ENCODE results near the gene CENPB. TPM values are rescaled to one million over a fixed set of nuclear protein-coding genes. Genes with fewer than 3 reads are reported as not detected.
"Not testable (repeated sequence)": the region's sequence is repeated elsewhere in the genome, so short reads cannot be mapped to it uniquely, and the experiment has no call there.

The CENPB gene, protein sequence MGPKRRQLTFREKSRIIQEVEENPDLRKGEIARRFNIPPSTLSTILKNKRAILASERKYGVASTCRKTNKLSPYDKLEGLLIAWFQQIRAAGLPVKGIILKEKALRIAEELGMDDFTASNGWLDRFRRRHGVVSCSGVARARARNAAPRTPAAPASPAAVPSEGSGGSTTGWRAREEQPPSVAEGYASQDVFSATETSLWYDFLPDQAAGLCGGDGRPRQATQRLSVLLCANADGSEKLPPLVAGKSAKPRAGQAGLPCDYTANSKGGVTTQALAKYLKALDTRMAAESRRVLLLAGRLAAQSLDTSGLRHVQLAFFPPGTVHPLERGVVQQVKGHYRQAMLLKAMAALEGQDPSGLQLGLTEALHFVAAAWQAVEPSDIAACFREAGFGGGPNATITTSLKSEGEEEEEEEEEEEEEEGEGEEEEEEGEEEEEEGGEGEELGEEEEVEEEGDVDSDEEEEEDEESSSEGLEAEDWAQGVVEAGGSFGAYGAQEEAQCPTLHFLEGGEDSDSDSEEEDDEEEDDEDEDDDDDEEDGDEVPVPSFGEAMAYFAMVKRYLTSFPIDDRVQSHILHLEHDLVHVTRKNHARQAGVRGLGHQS
- 38.0 TPM for polyA plus RNA-seq (2013, experiment 1 of 2)
- polyA plus RNA-seq (2013, experiment 2 of 2), result 38.0 TPM

DNA sequence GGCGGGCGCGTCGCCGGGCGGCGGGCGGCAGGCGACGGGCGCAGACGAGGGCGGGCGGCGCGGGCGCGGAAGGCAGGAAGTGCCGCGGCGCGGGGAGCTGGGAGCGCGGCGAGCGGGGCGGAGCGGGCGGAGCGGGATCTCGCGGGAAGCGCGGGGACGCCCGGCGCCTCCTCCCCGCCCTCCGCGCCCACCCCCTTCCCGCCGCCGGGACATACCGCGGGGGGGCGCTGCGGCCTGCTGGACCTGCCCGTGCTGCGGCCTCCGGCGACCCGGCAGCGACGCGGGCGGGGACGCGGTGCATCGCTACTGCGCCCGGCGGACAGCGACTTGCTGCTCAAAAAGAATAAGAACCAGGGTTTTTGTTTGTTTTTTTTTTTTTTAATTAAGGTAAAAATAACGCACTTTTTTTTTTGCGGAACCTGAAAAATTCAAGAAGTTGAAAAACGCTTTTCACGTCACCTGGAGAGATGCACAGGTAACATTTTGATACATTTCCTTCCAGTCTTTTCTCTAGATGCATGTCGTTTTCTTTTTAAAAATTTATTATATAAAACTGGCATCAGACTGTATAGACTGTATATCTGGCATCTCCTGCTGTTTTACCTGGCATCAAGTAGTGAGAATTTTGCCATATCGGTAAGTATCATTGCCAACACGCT, at the start of gene CENPB:
Gene CENPB (minus strand): TSS at position 76 of the 659 bp plus-strand sequence. CDS start 257 bp downstream, outside the sequence.
- H3K4me3 ChIP-seq (ENCODE audit: insufficient read depth in 1 of 2, low read depth in 1 of 2, low read length in 2 of 2), result peak within 1 kb of the TSS; percentile 56 to 88
- H2BK120ac ChIP-seq (ENCODE audit: low read depth, low read length), result peak within 1 kb of the TSS; percentile 94
- H3K18ac ChIP-seq (ENCODE audit: low read depth in 1 of 2, low read length in 2 of 2), result peak within 1 kb of the TSS; percentile 10 to 93
- peak within 1 kb of the TSS in 1 of 2 experiments; percentile 61 for H2BK12ac ChIP-seq (ENCODE audit: low read length in 2 of 2)
- no peaks in the 10 kb centered on the region for H3K9me3 ChIP-seq (ENCODE audit: control insufficient read depth, low read length)
- peak within 1 kb of the TSS in 1 of 2 experiments; percentile 61 for H3K23ac ChIP-seq (ENCODE audit: low read length in 2 of 2)
- peak within 1 kb of the TSS; percentile 64 to 86 for H3K4ac ChIP-seq (ENCODE audit: low read depth in 1 of 2, low read length in 2 of 2)
- H3K9ac ChIP-seq (ENCODE audit: low read length), result peak within 1 kb of the TSS; percentile 87
- H3K36me3 ChIP-seq (ENCODE audit: control insufficient read depth in 1 of 2, insufficient read depth in 2 of 2, low read depth in 1 of 2, low read length in 2 of 2), result peaks cover 23 to 26% of the 10 kb centered on the region in 2 experiments
- DNase-seq, result peak; percentile 84
- H3K27me3 ChIP-seq (ENCODE audit: control insufficient read depth in 1 of 2, insufficient read depth in 1 of 2, low read length in 2 of 2), result no peaks in the 10 kb centered on the region
- H2BK15ac ChIP-seq (ENCODE audit: low read depth, poor library complexity, severe bottlenecking), result no peak within 1 kb of the TSS
- no peak within 1 kb of the TSS for H3K27ac ChIP-seq (ENCODE audit: low read length, poor library complexity, severe bottlenecking)
- 50% methylated on average over 2 of the region's 70 CpGs for WGBS
- peak within 1 kb of the TSS; percentile 77 for H2AFZ ChIP-seq (ENCODE audit: low read depth, low read length)
- no peak within 1 kb of the TSS for H2BK5ac ChIP-seq (ENCODE audit: low read depth, low read length, poor library complexity, severe bottlenecking)
- H4K8ac ChIP-seq (ENCODE audit: low read length), result no peak within 1 kb of the TSS
- H4K91ac ChIP-seq (ENCODE audit: low read length), result peak within 1 kb of the TSS; percentile 18
- H2AK5ac ChIP-seq (ENCODE audit: low read length, severe bottlenecking), result peak within 1 kb of the TSS; percentile 44
- H3K79me1 ChIP-seq (replicated peaks; ENCODE audit: low read length, poor library complexity, severe bottlenecking), result peaks cover 18% of the 10 kb centered on the region
- peaks cover 31% of the 10 kb centered on the region for H3K4me1 ChIP-seq (ENCODE audit: control insufficient read depth, insufficient read depth, low read depth, low read length)
- peak within 1 kb of the TSS in 1 of 2 experiments; percentile 85 for H3K14ac ChIP-seq (ENCODE audit: low read length in 2 of 2)
- peak within 1 kb of the TSS; percentile 81 for H3K4me2 ChIP-seq (ENCODE audit: low read length, poor library complexity, severe bottlenecking)

DNA sequence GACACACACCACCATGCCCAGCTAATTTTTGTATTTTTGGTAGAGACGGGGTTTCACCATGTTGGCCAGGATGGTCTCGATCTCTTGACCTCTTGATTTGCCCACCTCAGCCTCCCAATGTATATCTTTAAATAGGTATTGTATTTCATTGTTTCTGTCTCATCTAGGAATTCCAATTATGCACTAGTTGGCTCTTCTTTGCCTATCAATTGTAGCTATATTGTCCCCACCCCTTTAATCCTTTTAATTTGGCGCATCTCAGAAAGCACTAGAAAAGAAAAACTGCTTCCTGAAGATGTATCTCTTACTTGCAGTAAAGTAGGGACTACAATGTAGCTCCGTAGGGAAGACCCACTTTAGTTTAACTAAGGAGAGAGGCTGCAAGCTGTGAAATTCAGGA, 49.6 kb upstream of the CENPB start:
- H2AFZ ChIP-seq (ENCODE audit: low read depth, low read length), result no peak overlapping the region
- H3K79me1 ChIP-seq (replicated peaks; ENCODE audit: low read length, poor library complexity, severe bottlenecking), result no peaks in the 10 kb centered on the region
- H3K14ac ChIP-seq (ENCODE audit: low read length in 2 of 2), result no peak overlapping the region
- DNase-seq, result no peak
- H3K4me1 ChIP-seq (ENCODE audit: control insufficient read depth, insufficient read depth, low read depth, low read length), result no peaks in the 10 kb centered on the region
- no peak overlapping the region for H4K8ac ChIP-seq (ENCODE audit: low read length)
- no peak overlapping the region for H2BK15ac ChIP-seq (ENCODE audit: low read depth, poor library complexity, severe bottlenecking)
- H3K4me2 ChIP-seq (ENCODE audit: low read length, poor library complexity, severe bottlenecking), result no peak overlapping the region
- WGBS, result 96% methylated on average over 2 of the region's 4 CpGs
- no peak overlapping the region for H4K91ac ChIP-seq (ENCODE audit: low read length)
- H3K9ac ChIP-seq (ENCODE audit: low read length), result no peak overlapping the region
- no peak overlapping the region for H2BK5ac ChIP-seq (ENCODE audit: low read depth, low read length, poor library complexity, severe bottlenecking)
- H3K9me3 ChIP-seq (ENCODE audit: control insufficient read depth, low read length), result peaks cover 4% of the 10 kb centered on the region
- H3K27ac ChIP-seq (ENCODE audit: low read length, poor library complexity, severe bottlenecking), result no peak overlapping the region
- H2AK5ac ChIP-seq (ENCODE audit: low read length, severe bottlenecking), result no peak overlapping the region
- no peak overlapping the region for H2BK12ac ChIP-seq (ENCODE audit: low read length in 2 of 2)
- no peaks in the 10 kb centered on the region for H3K27me3 ChIP-seq (ENCODE audit: control insufficient read depth in 1 of 2, insufficient read depth in 1 of 2, low read length in 2 of 2)
- H3K36me3 ChIP-seq (ENCODE audit: control insufficient read depth in 1 of 2, insufficient read depth in 2 of 2, low read depth in 1 of 2, low read length in 2 of 2), result peaks cover 7 to 9% of the 10 kb centered on the region in 2 experiments
- no peak overlapping the region for H3K23ac ChIP-seq (ENCODE audit: low read length in 2 of 2)
- H2BK120ac ChIP-seq (ENCODE audit: low read depth, low read length), result no peak overlapping the region
- H3K4me3 ChIP-seq (ENCODE audit: insufficient read depth in 1 of 2, low read depth in 1 of 2, low read length in 2 of 2), result no peak overlapping the region
- H3K18ac ChIP-seq (ENCODE audit: low read depth in 1 of 2, low read length in 2 of 2), result no peak overlapping the region
- no peak overlapping the region for H3K4ac ChIP-seq (ENCODE audit: low read depth in 1 of 2, low read length in 2 of 2)

DNA sequence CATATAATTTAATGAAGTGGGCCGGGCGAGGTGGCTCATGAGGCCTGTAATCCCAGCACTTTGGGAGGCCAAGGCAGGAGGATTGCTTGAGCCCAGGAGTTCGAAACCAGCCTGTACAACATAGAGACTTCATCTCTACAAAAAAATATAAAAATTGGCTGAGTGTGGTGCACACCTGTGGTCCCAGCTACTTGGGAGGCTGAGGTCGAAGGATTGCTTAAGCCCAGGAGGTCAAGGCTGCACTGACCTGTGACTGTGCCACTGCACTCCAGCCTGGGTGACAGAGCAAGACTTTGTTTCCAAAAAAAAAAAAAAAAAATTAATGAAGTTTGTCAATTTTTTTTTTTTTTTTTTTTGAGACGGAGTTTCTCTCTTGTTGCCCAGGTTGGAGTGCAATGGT, 43.4 kb upstream of the CENPB start:
- H2BK12ac ChIP-seq (ENCODE audit: low read length in 2 of 2); H4K8ac ChIP-seq (ENCODE audit: low read length): not testable (repeated sequence)
- WGBS, result 87% methylated on average over 2 of the region's 5 CpGs

DNA sequence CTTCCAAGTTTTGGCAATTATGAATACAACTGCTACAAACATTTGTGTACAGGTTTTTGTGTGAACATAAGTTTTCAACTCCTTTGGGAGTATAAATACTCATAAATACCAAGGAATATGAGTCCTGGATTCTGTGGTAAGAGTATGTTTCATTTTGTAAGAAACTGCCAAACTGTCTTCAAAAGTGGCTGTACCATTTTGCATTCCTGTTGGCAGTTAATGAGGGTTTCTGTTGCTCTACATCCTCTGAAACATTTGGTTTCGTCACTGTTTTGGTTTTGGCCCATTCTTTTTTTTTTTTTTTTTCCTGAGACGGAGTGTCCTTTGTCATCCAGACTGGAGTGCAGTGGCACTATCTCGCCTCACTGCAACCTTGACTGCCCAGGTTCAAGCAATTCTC, 42.3 kb upstream of the CENPB start:
- Histone ChIP-seq H2BK12ac (ENCODE audit: low read length in 2 of 2) (no peak overlapping the region), H3K9me3 (ENCODE audit: control insufficient read depth, low read length) (no peaks in the 10 kb centered on the region), H3K4me3 (ENCODE audit: insufficient read depth in 1 of 2, low read depth in 1 of 2, low read length in 2 of 2) (no peak overlapping the region), H3K79me1 (replicated peaks; ENCODE audit: low read length, poor library complexity, severe bottlenecking) (peaks cover 9% of the 10 kb centered on the region), H2BK15ac (ENCODE audit: low read depth, poor library complexity, severe bottlenecking) (no peak overlapping the region), H2AFZ (ENCODE audit: low read depth, low read length) (no peak overlapping the region), H3K27ac (ENCODE audit: low read length, poor library complexity, severe bottlenecking) (no peak overlapping the region), H4K91ac (ENCODE audit: low read length) (no peak overlapping the region), H3K18ac (ENCODE audit: low read depth in 1 of 2, low read length in 2 of 2) (no peak overlapping the region), H3K4me1 (ENCODE audit: control insufficient read depth, insufficient read depth, low read depth, low read length) (no peaks in the 10 kb centered on the region), H3K14ac (ENCODE audit: low read length in 2 of 2) (no peak overlapping the region), H2AK5ac (ENCODE audit: low read length, severe bottlenecking) (no peak overlapping the region), H3K27me3 (ENCODE audit: control insufficient read depth in 1 of 2, insufficient read depth in 1 of 2, low read length in 2 of 2) (no peaks in the 10 kb centered on the region), H2BK5ac (ENCODE audit: low read depth, low read length, poor library complexity, severe bottlenecking) (no peak overlapping the region), H3K4me2 (ENCODE audit: low read length, poor library complexity, severe bottlenecking) (no peak overlapping the region), H2BK120ac (ENCODE audit: low read depth, low read length) (no peak overlapping the region), H3K23ac (ENCODE audit: low read length in 2 of 2) (no peak overlapping the region), H3K4ac (ENCODE audit: low read depth in 1 of 2, low read length in 2 of 2) (no peak overlapping the region), H3K9ac (ENCODE audit: low read length) (no peak overlapping the region), H4K8ac (ENCODE audit: low read length) (no peak overlapping the region), H3K36me3 (ENCODE audit: control insufficient read depth in 1 of 2, insufficient read depth in 2 of 2, low read depth in 1 of 2, low read length in 2 of 2) (peaks cover 35 to 45% of the 10 kb centered on the region in 2 experiments)
- no peak for DNase-seq
- WGBS, result 96% methylated on average over 3 of the region's 3 CpGs

More for the DNA sequence above, 43.4 kb upstream of the CENPB start:
- H3K79me1 ChIP-seq (replicated peaks; ENCODE audit: low read length, poor library complexity, severe bottlenecking); H2AK5ac ChIP-seq (ENCODE audit: low read length, severe bottlenecking); H2BK120ac ChIP-seq (ENCODE audit: low read depth, low read length); H3K27ac ChIP-seq (ENCODE audit: low read length, poor library complexity, severe bottlenecking); H2BK15ac ChIP-seq (ENCODE audit: low read depth, poor library complexity, severe bottlenecking); H3K18ac ChIP-seq (ENCODE audit: low read depth in 1 of 2, low read length in 2 of 2); H3K27me3 ChIP-seq (ENCODE audit: control insufficient read depth in 1 of 2, insufficient read depth in 1 of 2, low read length in 2 of 2); H4K91ac ChIP-seq (ENCODE audit: low read length); H3K9me3 ChIP-seq (ENCODE audit: control insufficient read depth, low read length); H3K4ac ChIP-seq (ENCODE audit: low read depth in 1 of 2, low read length in 2 of 2); H2BK5ac ChIP-seq (ENCODE audit: low read depth, low read length, poor library complexity, severe bottlenecking); H2AFZ ChIP-seq (ENCODE audit: low read depth, low read length); DNase-seq; H3K4me1 ChIP-seq (ENCODE audit: control insufficient read depth, insufficient read depth, low read depth, low read length); H3K9ac ChIP-seq (ENCODE audit: low read length); H3K14ac ChIP-seq (ENCODE audit: low read length in 2 of 2); H3K23ac ChIP-seq (ENCODE audit: low read length in 2 of 2); H3K4me3 ChIP-seq (ENCODE audit: insufficient read depth in 1 of 2, low read depth in 1 of 2, low read length in 2 of 2); H3K4me2 ChIP-seq (ENCODE audit: low read length, poor library complexity, severe bottlenecking): not testable (repeated sequence)
- peaks cover 24 to 34% of the 10 kb centered on the region in 2 experiments for H3K36me3 ChIP-seq (ENCODE audit: control insufficient read depth in 1 of 2, insufficient read depth in 2 of 2, low read depth in 1 of 2, low read length in 2 of 2)

All from mesenchymal stem cell (in vitro differentiated cells and primary cell).